ENCODE data around the gene ASMT.
"Not testable (repeated sequence)": the region's sequence is repeated elsewhere in the genome, so short reads cannot be mapped to it uniquely, and the experiment has no call there.

The ASMT gene, protein sequence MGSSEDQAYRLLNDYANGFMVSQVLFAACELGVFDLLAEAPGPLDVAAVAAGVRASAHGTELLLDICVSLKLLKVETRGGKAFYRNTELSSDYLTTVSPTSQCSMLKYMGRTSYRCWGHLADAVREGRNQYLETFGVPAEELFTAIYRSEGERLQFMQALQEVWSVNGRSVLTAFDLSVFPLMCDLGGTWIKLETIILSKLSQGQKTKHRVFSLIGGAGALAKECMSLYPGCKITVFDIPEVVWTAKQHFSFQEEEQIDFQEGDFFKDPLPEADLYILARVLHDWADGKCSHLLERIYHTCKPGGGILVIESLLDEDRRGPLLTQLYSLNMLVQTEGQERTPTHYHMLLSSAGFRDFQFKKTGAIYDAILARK

DNA sequence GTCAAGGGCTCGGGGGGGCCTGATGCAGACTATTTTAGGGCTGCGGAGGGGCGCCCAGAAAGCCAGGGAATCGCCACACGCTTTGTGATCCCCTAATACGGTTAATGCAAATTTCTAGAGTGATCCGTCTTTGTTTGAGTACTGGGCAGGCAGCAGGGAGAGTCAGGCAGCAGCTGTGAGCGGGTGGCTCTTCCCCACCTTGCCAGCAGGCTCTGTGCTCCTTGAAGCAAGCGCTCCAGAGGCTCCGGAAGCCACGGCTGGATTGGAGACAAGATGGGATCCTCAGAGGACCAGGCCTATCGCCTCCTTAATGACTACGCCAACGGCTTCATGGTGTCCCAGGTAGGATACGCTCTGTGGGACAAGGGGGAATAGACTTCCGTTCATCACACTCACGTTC is at the start of gene ASMT:
Gene ASMT (plus strand): TSS at position 133 of the 400 bp plus-strand sequence. CDS start 141 bp downstream, at position 274.
- no peak within 1 kb of the TSS for H3K4me3 ChIP-seq (ENCODE audit: severe bottlenecking)

DNA sequence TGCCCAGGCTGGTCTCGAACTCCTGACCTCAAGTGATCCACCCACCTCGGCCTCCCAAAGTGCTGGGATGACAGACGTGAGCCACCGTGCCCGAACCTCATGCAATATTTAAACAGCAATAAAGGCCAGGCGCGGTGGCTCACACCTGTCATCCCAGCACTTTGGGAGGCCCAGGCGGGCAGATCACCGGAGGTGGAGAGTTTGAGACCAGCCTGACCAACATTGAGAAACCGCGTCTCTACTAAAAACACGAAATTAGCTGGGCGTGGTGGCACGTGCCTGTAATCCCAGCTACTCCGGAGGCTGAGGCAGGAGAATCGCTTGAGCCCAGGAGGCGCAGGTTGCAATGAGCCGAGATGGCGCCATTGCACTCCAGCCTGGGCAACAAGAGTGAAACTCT is 40.7 kb upstream of the ASMT start:
- H3K27ac ChIP-seq (ENCODE audit: poor library complexity, severe bottlenecking); H3K4me3 ChIP-seq (ENCODE audit: severe bottlenecking); H3K36me3 ChIP-seq (ENCODE audit: low read depth); H3K4me1 ChIP-seq (ENCODE audit: insufficient read depth, poor library complexity, severe bottlenecking); ATAC-seq (ENCODE audit: low read depth); H3K9me3 ChIP-seq (ENCODE audit: severe bottlenecking); H3K27me3 ChIP-seq (ENCODE audit: insufficient read depth, poor library complexity, severe bottlenecking): not testable (repeated sequence)
- DNase-seq (ENCODE audit: low spot score), result peak; percentile 37

More for the DNA sequence above, at the start of gene ASMT:
- no peaks in the 10 kb centered on the region for H3K9me3 ChIP-seq (ENCODE audit: severe bottlenecking)
- H3K36me3 ChIP-seq (ENCODE audit: low read depth), result no peaks in the 10 kb centered on the region
- H3K4me1 ChIP-seq (ENCODE audit: insufficient read depth, poor library complexity, severe bottlenecking), result no peaks in the 10 kb centered on the region
- H3K27ac ChIP-seq (ENCODE audit: poor library complexity, severe bottlenecking), result no peak within 1 kb of the TSS
- no peak for DNase-seq (ENCODE audit: low spot score)
- H3K27me3 ChIP-seq (ENCODE audit: insufficient read depth, poor library complexity, severe bottlenecking), result no peaks in the 10 kb centered on the region
- TF ChIP-seq, protein P1, sequence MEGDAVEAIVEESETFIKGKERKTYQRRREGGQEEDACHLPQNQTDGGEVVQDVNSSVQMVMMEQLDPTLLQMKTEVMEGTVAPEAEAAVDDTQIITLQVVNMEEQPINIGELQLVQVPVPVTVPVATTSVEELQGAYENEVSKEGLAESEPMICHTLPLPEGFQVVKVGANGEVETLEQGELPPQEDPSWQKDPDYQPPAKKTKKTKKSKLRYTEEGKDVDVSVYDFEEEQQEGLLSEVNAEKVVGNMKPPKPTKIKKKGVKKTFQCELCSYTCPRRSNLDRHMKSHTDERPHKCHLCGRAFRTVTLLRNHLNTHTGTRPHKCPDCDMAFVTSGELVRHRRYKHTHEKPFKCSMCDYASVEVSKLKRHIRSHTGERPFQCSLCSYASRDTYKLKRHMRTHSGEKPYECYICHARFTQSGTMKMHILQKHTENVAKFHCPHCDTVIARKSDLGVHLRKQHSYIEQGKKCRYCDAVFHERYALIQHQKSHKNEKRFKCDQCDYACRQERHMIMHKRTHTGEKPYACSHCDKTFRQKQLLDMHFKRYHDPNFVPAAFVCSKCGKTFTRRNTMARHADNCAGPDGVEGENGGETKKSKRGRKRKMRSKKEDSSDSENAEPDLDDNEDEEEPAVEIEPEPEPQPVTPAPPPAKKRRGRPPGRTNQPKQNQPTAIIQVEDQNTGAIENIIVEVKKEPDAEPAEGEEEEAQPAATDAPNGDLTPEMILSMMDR (IDR thresholded peaks at IDR 0.05; ENCODE audit: poor library complexity, severe bottlenecking), result no peak
- ATAC-seq (ENCODE audit: low read depth), result no peak

DNA sequence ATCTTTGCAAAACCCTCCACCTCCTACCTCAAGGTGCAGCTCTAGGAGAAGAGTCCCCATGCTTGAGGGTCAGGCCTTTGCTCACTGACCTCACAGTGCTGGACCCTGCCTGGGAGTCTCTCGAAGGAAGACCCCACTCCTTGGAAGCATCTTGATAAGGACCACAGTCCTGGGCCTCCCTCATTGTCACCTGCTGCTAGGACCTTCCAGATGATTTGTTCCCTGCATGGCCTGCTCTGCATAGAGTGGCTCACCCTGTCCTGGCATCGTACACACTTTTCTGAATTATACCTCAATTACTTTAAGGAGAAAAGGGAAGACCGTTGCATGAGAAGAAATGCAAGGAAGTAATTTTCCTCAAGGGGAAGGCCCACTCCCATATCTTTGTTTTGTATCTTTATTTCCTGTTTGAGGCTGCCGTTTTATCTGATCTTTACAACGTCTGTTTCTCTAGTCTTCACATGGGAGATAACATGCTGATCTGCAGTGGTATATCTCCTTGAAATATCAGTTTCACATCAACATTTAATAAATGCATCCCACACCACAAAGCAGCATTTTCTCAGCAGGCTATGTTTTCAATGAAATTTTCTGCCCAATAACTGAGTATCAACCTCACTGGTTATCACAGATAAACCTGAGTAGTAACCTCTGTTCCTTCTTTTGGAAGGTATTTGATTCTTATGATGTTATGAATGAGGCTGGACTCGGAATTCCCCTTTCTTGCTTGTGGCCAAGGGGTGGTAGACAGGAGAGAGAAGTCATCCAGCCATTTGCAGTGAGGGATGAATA is 38.5 kb upstream of the ASMT start:
- no peaks in the 10 kb centered on the region for H3K4me1 ChIP-seq (ENCODE audit: insufficient read depth, poor library complexity, severe bottlenecking)
- H3K36me3 ChIP-seq (ENCODE audit: low read depth), result no peaks in the 10 kb centered on the region
- H3K27ac ChIP-seq (ENCODE audit: poor library complexity, severe bottlenecking), result no peak overlapping the region
- H3K4me3 ChIP-seq (ENCODE audit: severe bottlenecking), result no peak overlapping the region
- ATAC-seq (ENCODE audit: low read depth) (no peak), DNase-seq (ENCODE audit: low spot score) (peak; percentile 33)
- TF ChIP-seq, protein P1 (IDR thresholded peaks at IDR 0.05; ENCODE audit: poor library complexity, severe bottlenecking), result no peak
- H3K27me3 ChIP-seq (ENCODE audit: insufficient read depth, poor library complexity, severe bottlenecking), result no peaks in the 10 kb centered on the region
- no peaks in the 10 kb centered on the region for H3K9me3 ChIP-seq (ENCODE audit: severe bottlenecking)

DNA sequence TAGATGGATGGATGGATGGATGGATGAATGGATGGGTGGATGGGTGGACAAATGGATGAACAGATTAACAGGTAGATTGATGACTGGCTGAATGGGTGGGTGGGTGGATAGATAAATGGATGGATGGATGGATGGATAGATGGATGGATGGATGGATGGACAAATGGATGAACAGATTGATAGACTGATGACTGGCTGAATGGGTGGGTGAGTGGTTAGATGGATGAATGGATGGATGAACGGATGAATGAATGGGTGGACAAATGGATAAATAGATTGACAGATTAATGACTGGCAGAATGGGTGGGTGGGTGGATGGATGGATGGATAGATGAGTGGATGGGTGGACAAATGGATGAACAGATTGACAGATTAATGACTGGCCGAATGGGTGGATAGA is 37.0 kb upstream of the ASMT start:
- no peak overlapping the region for H3K4me3 ChIP-seq (ENCODE audit: severe bottlenecking)
- peaks cover 3% of the 10 kb centered on the region for H3K4me1 ChIP-seq (ENCODE audit: insufficient read depth, poor library complexity, severe bottlenecking)
- DNase-seq (ENCODE audit: low spot score) (no peak), ATAC-seq (ENCODE audit: low read depth) (no peak)
- H3K27me3 ChIP-seq (ENCODE audit: insufficient read depth, poor library complexity, severe bottlenecking), result no peaks in the 10 kb centered on the region
- H3K27ac ChIP-seq (ENCODE audit: poor library complexity, severe bottlenecking), result no peak overlapping the region
- TF ChIP-seq, protein P1 (IDR thresholded peaks at IDR 0.05; ENCODE audit: poor library complexity, severe bottlenecking), result no peak
- no peaks in the 10 kb centered on the region for H3K9me3 ChIP-seq (ENCODE audit: severe bottlenecking)
- no peaks in the 10 kb centered on the region for H3K36me3 ChIP-seq (ENCODE audit: low read depth)

DNA sequence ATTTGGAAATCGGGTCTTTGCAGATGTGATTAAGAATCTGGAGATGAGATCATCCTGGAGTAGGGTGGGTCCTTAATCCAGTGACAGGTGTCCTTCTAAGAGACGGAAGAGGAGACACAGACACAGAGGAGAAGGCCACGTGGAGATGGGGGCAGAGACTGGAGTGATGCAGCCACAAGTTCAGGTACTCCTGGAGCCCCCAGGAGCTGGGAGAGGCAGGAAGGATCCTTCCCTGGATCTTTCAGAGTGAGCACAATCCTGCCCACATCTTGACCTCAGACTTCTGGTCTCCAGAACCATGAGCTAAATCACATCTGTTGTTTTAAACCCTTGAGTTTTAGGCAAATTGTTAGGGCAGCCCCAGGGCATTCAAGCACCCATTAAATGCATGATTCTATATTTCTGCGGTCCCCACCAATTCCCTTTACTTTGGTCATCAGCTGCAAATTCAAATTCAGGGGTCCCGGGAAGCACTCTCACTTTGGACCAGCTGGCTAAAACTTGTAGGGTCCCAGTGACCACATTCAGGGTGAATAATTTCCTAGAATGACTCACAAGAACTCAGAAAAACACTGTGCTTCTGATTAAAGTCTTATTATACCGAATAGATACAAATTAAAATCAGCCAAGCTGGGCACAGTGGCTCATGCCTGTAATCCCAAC is 36.2 kb upstream of the ASMT start:
- H3K4me3 ChIP-seq (ENCODE audit: severe bottlenecking), result no peak overlapping the region
- no peak for ATAC-seq (ENCODE audit: low read depth)

More for the DNA sequence above, 36.2 kb upstream of the ASMT start:
- TF ChIP-seq, protein P1 (IDR thresholded peaks at IDR 0.05; ENCODE audit: poor library complexity, severe bottlenecking), result no peak
- Histone ChIP-seq H3K27ac (ENCODE audit: poor library complexity, severe bottlenecking) (no peak overlapping the region), H3K4me1 (ENCODE audit: insufficient read depth, poor library complexity, severe bottlenecking) (peaks cover 3% of the 10 kb centered on the region), H3K27me3 (ENCODE audit: insufficient read depth, poor library complexity, severe bottlenecking) (no peaks in the 10 kb centered on the region), H3K9me3 (ENCODE audit: severe bottlenecking) (no peaks in the 10 kb centered on the region), H3K36me3 (ENCODE audit: low read depth) (no peaks in the 10 kb centered on the region)
- no peak for DNase-seq (ENCODE audit: low spot score)
